Measurements from ENCODE around the gene DNAJC21. TPM values are rescaled to one million over a fixed set of nuclear protein-coding genes. Genes with fewer than 3 reads are reported as not detected.

DNAJC21 gene
- total RNA-seq, 2 experiments from 2014 or later, result 59.6 to 61.7 TPM

DNA sequence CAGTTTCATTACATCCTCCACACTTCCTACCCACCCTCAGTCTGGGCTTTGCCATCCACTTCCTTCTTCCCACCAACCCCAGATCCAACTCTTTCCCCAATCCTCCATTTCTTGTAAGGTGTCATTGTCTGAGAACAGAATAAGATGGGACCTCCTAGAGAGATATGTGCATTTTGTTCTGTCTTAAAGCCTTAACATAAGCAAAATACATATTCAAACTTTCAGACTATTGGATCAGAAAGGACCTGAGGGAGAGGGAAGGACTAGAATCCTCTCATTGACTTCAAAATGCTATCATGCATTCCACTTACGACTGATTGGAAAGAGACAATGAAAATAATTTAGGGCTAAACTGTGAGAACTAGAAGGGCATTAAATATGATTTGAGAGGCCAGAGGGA is 75.4 kb downstream of the DNAJC21 start:
- CTCF ChIA-PET, result no interaction called here
- POLR2A ChIA-PET, result no interaction called here

Other genes with a start within 250 kb of the DNAJC21 start
- gene TTC23L, start 90.4 kb upstream of the DNAJC21 start, total RNA-seq, result under 1 TPM; 0.25 to 0.57 TPM
- 10 to 100 TPM; 48.2 to 49.0 TPM for gene RAD1, start 14.1 kb upstream of the DNAJC21 start, total RNA-seq
- gene BRIX1, start 13.8 kb upstream of the DNAJC21 start, total RNA-seq, result 100 to 1,000 TPM; 106 to 111 TPM
- not detected for gene AGXT2, start 118.4 kb downstream of the DNAJC21 start, total RNA-seq